Stimulated activated CD4-positive, alpha-beta T cell treated with anti-CD3 and anti-CD28 coated beads, Interleukin-2, amount 100 ng/mL, for 4 hours (primary cell): Measurements from ENCODE around the gene LATS2.
"Not testable (repeated sequence)": the region's sequence is repeated elsewhere in the genome, so short reads cannot be mapped to it uniquely, and the experiment has no call there.

ENCODE experiments used
- DNase-seq: peaks from one replicate; pipeline ENCODE4 v3.0.0-alpha.2; 2020; ENCODE audit warnings: low read depth

The LATS2 gene

GRCh38 chr13:21075379-21076249 lies 14.2 kb upstream of the LATS2 start:
- no peak for DNase-seq

- DNase-seq: no peak
Measured at GRCh38 chr13:21075011-21075378, 13.6 kb upstream of the LATS2 start.

- no peak for DNase-seq
Measured at GRCh38 chr13:21074546-21074945, 13.2 kb upstream of the LATS2 start.

- no peak for DNase-seq
Measured at GRCh38 chr13:21071924-21072323, 10.5 kb upstream of the LATS2 start.

- no peak for DNase-seq
Measured at GRCh38 chr13:21071015-21071414, 9.6 kb upstream of the LATS2 start.

- DNase-seq: no peak
Measured at GRCh38 chr13:21069561-21070004, 8.2 kb upstream of the LATS2 start.

- no peak for DNase-seq
Measured at GRCh38 chr13:21067848-21068247, 6.5 kb upstream of the LATS2 start.

- no peak for DNase-seq
Measured at GRCh38 chr13:21066946-21067345, 5.6 kb upstream of the LATS2 start.

GRCh38 chr13:21065686-21066085 lies 4.3 kb upstream of the LATS2 start:
- DNase-seq: no peak

- DNase-seq: no peak
Measured at GRCh38 chr13:21063031-21063430, 1.6 kb upstream of the LATS2 start.

- no peak for DNase-seq
Measured at GRCh38 chr13:21060338-21061028, 903 bp downstream of the LATS2 start.

- no peak for DNase-seq
Measured at GRCh38 chr13:21059641-21060337, 1.6 kb downstream of the LATS2 start.

GRCh38 chr13:21058361-21058760 lies 3.0 kb downstream of the LATS2 start:
- no peak for DNase-seq

GRCh38 chr13:21055511-21056045 lies 5.8 kb downstream of the LATS2 start:
- DNase-seq: no peak

- DNase-seq: no peak
Measured at GRCh38 chr13:21055016-21055415, 6.4 kb downstream of the LATS2 start.

- no peak for DNase-seq
Measured at GRCh38 chr13:21054313-21054712, 7.1 kb downstream of the LATS2 start.

GRCh38 chr13:21053231-21053630 lies 8.2 kb downstream of the LATS2 start:
- no peak for DNase-seq

- DNase-seq: no peak
Measured at GRCh38 chr13:21051675-21052074, 9.7 kb downstream of the LATS2 start.

GRCh38 chr13:21050288-21051197 lies 10.8 kb downstream of the LATS2 start:
- no peak for DNase-seq

GRCh38 chr13:21049731-21050130 lies 11.7 kb downstream of the LATS2 start:
- DNase-seq: not testable (repeated sequence)

GRCh38 chr13:21048901-21049698 lies 12.3 kb downstream of the LATS2 start:
- DNase-seq: no peak
